Natural killer cell (primary cell): ENCODE measurements around the gene RRP1B. TPM values are rescaled to one million over a fixed set of nuclear protein-coding genes. Genes with fewer than 3 reads are reported as not detected.
"Not testable (repeated sequence)": the region's sequence is repeated elsewhere in the genome, so short reads cannot be mapped to it uniquely, and the experiment has no call there.

Experiments used
- ATAC-seq, 3 donors: fragments of 150-1000 bp in 2 of 3; fragments of 200-7000 bp in 1 of 3; cut with Tn5 transposase; 1 replicate in 1 of 3; 2 replicates in 2 of 3; pipeline ENCODE4 v1.10.0; 2021; ENCODE audit warnings: mild to moderate bottlenecking in 2 of 3, moderate library complexity in 2 of 3
- DNase-seq, 2 donors: peaks; one replicate each; pipeline versions ENCODE4 v3.0.0 to v3.0.0-alpha.2; 2013 to 2021; ENCODE audit warnings: mixed read lengths in 1 of 2
- H3K27ac ChIP-seq: one replicate; pipeline ENCODE4 v1.5.1; 2013; ENCODE audit warnings: mild to moderate bottlenecking, low read length
- H3K27me3 ChIP-seq: one replicate; pipeline ENCODE4 v1.6.1; 2013; ENCODE audit warnings: low read length; ENCODE audit not compliant: control insufficient read depth, insufficient read depth
- H3K36me3 ChIP-seq: one replicate; pipeline ENCODE4 v1.6.1; 2013; ENCODE audit warnings: low read length; ENCODE audit not compliant: control insufficient read depth, insufficient read depth
- H3K4me1 ChIP-seq: one replicate; pipeline ENCODE4 v1.6.1; 2013; ENCODE audit warnings: low read length; ENCODE audit not compliant: control insufficient read depth, insufficient read depth
- H3K4me3 ChIP-seq: one replicate; pipeline ENCODE4 v1.5.1; 2013; ENCODE audit warnings: low read length
- H3K9me3 ChIP-seq: one replicate; pipeline ENCODE4 v1.6.1; 2013; ENCODE audit warnings: low read length; ENCODE audit not compliant: control insufficient read depth, insufficient read depth
- H3K27ac Mint-ChIP-seq, 2 donors: one replicate each; pipeline ENCODE4 v1.8.0; 2022; ENCODE audit warnings: mild to moderate bottlenecking in 2 of 2, mixed read lengths in 2 of 2, moderate library complexity in 1 of 2
- H3K27me3 Mint-ChIP-seq, 2 donors: one replicate each; pipeline ENCODE4 v1.8.0; 2022; ENCODE audit warnings: low read depth in 2 of 2, mixed read lengths in 2 of 2
- H3K36me3 Mint-ChIP-seq: one replicate; pipeline ENCODE4 v1.8.0; 2022; ENCODE audit warnings: mixed read lengths
- H3K4me1 Mint-ChIP-seq, 2 donors: one replicate each; pipeline ENCODE4 v1.8.0; 2022; ENCODE audit warnings: mixed read lengths in 2 of 2
- H3K4me3 Mint-ChIP-seq: one replicate; pipeline ENCODE4 v1.8.0; 2022; ENCODE audit warnings: mild to moderate bottlenecking, moderate library complexity, mixed read lengths
- H3K9me3 Mint-ChIP-seq, 2 donors: one replicate each; pipeline ENCODE4 v1.8.0; 2022; ENCODE audit warnings: mixed read lengths in 2 of 2
- WGBS: methylation state at CpG from one replicate; pipeline ENCODE4 v1.1.7; 2013; ENCODE audit warnings: missing lambda C conversion rate; ENCODE audit not compliant: insufficient coverage; 5-methylcytosine and 5-hydroxymethylcytosine counted together
- intact Hi-C: fragments of 100-400 bp; cut with micrococcal nuclease; formaldehyde crosslinking; loops from one replicate; pipeline ENCODE4 v1.14.2; 2022
- total RNA-seq, 4 donors: library from RNA; stranded (reverse); fragments of 120-200 nt in 1 of 4; gene quantifications; one replicate each; pipeline versions ENCODE4 v1.2.3 to v1.2.4, GENCODE V29; 2013 to 2022
- TF ChIP-seq, protein P1 (sequence below): fragments of 200-600 bp; IDR thresholded peaks from one replicate; pipeline ENCODE4 v1.8.0; 2022; ENCODE audit warnings: antibody characterized with exemption

The RRP1B gene
- total RNA-seq, 3 donors from 2014 or later (not counting 1 experiment from before 2014, with no cell fraction given): 18.1 to 28.4 (median 25.0) TPM

DNA sequence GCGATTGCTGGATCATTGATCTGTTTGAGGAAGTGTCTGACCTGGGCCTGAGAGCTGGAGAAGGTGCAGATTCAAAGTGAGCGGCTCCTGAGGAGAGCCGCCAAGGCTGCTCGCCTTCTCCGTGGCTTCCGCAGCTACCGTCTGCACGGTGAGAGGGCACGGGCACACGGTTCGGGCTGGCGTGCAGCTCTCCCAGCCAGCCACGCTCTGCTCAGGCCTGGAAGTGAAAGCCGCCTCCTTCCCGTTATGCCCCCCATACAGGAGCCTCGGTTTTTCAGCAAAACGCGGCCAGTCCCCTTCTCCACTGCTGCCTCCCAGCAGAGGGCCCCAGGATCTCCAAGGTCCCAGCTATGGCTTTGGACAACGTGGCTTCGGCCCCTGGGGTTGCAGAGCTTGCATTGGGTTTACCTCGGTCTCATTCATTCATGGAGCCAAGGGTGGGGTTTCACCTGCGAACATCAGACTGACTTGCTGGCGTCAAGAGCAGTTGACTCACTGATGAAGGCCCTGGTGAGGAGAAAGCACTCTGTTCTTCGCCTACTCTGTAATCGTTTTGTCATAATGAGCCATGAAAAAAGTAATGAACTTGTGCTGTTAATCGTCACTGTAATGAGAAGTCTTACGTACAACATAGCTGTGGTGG, 35.2 kb downstream of the RRP1B start:
- DNase-seq: no peak
- Histone ChIP-seq H3K4me1 (no peaks in the 10 kb centered on the region), H3K27me3 (no peaks in the 10 kb centered on the region), H3K9me3 (no peaks in the 10 kb centered on the region), H3K36me3 (peaks cover 35% of the 10 kb centered on the region), H3K27ac (no peak overlapping the region), H3K4me3 (no peak overlapping the region)
- TF ChIP-seq, protein P1, sequence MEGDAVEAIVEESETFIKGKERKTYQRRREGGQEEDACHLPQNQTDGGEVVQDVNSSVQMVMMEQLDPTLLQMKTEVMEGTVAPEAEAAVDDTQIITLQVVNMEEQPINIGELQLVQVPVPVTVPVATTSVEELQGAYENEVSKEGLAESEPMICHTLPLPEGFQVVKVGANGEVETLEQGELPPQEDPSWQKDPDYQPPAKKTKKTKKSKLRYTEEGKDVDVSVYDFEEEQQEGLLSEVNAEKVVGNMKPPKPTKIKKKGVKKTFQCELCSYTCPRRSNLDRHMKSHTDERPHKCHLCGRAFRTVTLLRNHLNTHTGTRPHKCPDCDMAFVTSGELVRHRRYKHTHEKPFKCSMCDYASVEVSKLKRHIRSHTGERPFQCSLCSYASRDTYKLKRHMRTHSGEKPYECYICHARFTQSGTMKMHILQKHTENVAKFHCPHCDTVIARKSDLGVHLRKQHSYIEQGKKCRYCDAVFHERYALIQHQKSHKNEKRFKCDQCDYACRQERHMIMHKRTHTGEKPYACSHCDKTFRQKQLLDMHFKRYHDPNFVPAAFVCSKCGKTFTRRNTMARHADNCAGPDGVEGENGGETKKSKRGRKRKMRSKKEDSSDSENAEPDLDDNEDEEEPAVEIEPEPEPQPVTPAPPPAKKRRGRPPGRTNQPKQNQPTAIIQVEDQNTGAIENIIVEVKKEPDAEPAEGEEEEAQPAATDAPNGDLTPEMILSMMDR: no peak
- Mint-ChIP-seq H3K27ac (no peak overlapping the region), H3K36me3 (no peaks in the 10 kb centered on the region), H3K27me3 (no peaks in the 10 kb centered on the region), H3K4me3 (no peak overlapping the region), H3K4me1 (no peaks in the 10 kb centered on the region), H3K9me3 (no peaks in the 10 kb centered on the region)
- no peak for ATAC-seq
- 96% methylated on average over 27 of the region's 27 CpGs for WGBS
- intact Hi-C loops: no loop called here

DNA sequence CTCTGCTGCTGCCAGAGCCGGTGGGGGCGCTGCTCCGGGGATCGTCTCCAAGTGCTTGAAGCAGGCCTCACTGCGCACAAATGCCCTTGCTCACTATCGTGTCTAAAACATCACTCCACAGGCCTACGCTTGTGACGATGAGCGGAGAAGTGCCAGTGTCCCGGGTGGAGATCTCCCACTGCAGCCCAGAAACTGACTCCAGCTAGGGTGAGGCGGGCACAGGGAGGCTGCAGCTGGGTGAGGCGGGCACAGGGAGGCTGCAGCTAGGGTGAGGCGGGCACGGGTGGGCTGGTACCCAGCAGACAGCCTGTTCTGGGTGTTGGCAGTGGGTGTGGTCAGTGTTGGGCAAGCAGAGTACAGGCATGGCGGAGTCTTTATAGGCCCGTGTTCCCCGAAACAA, 36.9 kb downstream of the RRP1B start:
- WGBS: 97% methylated on average over 17 of the region's 17 CpGs
- Mint-ChIP-seq H3K9me3 (no peaks in the 10 kb centered on the region), H3K4me1 (no peaks in the 10 kb centered on the region), H3K27ac (no peak overlapping the region), H3K36me3 (no peaks in the 10 kb centered on the region), H3K27me3 (no peaks in the 10 kb centered on the region), H3K4me3 (no peak overlapping the region)
- H3K27me3 ChIP-seq: no peaks in the 10 kb centered on the region
- TF ChIP-seq, protein P1: no peak
- peaks cover 20% of the 10 kb centered on the region for H3K36me3 ChIP-seq
- no peaks in the 10 kb centered on the region for H3K9me3 ChIP-seq
- peaks cover 8% of the 10 kb centered on the region for H3K4me1 ChIP-seq
- no peak overlapping the region for H3K4me3 ChIP-seq
- no peak for DNase-seq
- no peak for ATAC-seq
- H3K27ac ChIP-seq: no peak overlapping the region
- intact Hi-C loops: no loop called here

DNA sequence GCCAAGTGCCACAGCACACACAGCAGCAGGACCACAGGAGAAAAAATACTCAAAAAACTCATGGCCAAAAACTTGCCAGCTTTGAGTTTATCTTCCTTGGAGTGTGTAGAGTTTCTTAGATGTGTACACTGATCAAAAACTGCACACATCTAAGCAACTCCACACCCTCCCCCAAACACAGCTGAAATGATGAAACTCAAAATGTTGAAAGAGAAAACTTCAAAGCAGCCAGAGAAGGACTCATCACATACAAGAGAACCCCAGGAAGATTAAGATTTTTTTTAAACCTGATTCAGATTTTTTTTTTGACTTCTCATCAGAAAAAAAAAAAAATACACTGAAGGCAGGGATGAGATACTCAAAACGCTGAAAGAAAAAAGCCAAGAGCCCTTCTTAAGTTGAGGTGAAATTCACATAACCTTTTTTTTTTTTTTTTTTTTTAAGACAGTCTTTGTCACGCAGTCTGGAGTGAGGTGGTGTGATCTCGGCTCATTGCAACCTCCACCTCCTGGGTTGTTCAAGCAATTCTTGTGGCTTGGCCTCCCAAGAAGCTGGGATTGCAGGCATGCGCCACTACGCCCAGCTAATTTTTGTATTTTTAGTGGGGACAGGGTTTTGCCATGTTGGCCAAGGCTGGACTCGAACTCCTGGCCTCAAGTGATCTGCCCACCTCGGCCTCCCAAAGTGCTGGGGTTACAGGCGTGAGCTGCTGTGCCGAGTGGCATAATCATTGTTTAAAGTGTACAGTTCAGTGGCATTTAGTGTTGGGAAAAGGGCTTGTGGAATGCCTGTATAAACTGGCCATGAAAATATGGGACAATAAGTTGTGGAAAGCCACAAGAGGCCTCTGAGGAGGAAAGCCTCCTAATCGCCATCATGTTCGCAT, 38.6 kb downstream of the RRP1B start:
- DNase-seq: peak in 1 of 2 donors; percentile 42
- intact Hi-C loops: no loop called here
- H3K4me1 ChIP-seq: peaks cover 25% of the 10 kb centered on the region
- peaks cover 9% of the 10 kb centered on the region for H3K36me3 ChIP-seq
- no peak for ATAC-seq
- no peak overlapping the region for H3K4me3 Mint-ChIP-seq
- no peaks in the 10 kb centered on the region for H3K27me3 ChIP-seq
- H3K9me3 ChIP-seq: no peaks in the 10 kb centered on the region
- H3K27ac Mint-ChIP-seq: no peak overlapping the region
- H3K27me3 Mint-ChIP-seq: no peaks in the 10 kb centered on the region
- H3K27ac ChIP-seq: no peak overlapping the region
- no peaks in the 10 kb centered on the region for H3K36me3 Mint-ChIP-seq
- TF ChIP-seq, protein P1: no peak
- no peaks in the 10 kb centered on the region for H3K9me3 Mint-ChIP-seq
- no peak overlapping the region for H3K4me3 ChIP-seq
- WGBS: 85% methylated on average over 9 of the region's 11 CpGs
- H3K4me1 Mint-ChIP-seq: peaks cover 4 to 5% of the 10 kb centered on the region in 2 donors

DNA sequence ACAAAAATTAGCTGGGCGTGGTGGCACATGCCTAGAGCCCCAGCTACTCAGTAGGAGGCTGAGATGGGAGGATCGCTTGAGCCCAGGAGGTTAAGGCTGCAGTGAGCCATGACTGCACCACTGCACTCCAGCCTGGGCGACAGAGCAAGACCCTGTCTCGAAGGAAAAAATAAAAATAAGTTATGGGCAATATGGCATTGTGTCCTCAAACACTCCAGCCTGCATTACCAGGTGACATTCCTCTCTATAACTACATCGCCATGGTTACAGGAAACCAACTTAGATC, 40.1 kb downstream of the RRP1B start:
- H3K4me3 Mint-ChIP-seq, intact Hi-C loops, H3K27ac ChIP-seq, H3K27me3 Mint-ChIP-seq, H3K36me3 Mint-ChIP-seq, H3K27me3 ChIP-seq, ATAC-seq, H3K9me3 Mint-ChIP-seq, H3K9me3 ChIP-seq, H3K4me3 ChIP-seq, H3K36me3 ChIP-seq, H3K27ac Mint-ChIP-seq: not testable (repeated sequence)
- peak in 1 of 2 donors; percentile 30 for DNase-seq
- H3K4me1 ChIP-seq: peaks cover 33% of the 10 kb centered on the region
- peaks cover 11% of the 10 kb centered on the region in 2 donors for H3K4me1 Mint-ChIP-seq
- WGBS: 79% methylated on average over 4 of the region's 5 CpGs
